ENCODE data around the gene CPPED1.

The CPPED1 gene

GRCh38 chr16:12628536-12628935 is 175.2 kb downstream of the CPPED1 start:
- DNase-seq = no peak

- DNase-seq = no peak
These were observed 176.3 kb downstream of the CPPED1 start for GRCh38 chr16:12627394-12627793.

- DNase-seq = no peak
These were observed 177.3 kb downstream of the CPPED1 start for GRCh38 chr16:12626411-12626810.

- no peak for DNase-seq
These were observed 178.0 kb downstream of the CPPED1 start for GRCh38 chr16:12625716-12626115.

GRCh38 chr16:12625068-12625467 is 178.6 kb downstream of the CPPED1 start:
- no peak for DNase-seq

GRCh38 chr16:12620150-12620549 is 183.5 kb downstream of the CPPED1 start:
- no peak for DNase-seq

- no peak for DNase-seq
These were observed 185.2 kb downstream of the CPPED1 start for GRCh38 chr16:12618515-12618914.

- peak in 1 of 2 experiments; percentile 8 for DNase-seq
These were observed 186.3 kb downstream of the CPPED1 start for GRCh38 chr16:12617401-12617819.

- no peak for DNase-seq
These were observed 188.9 kb downstream of the CPPED1 start for GRCh38 chr16:12614662-12615278.

- DNase-seq = no peak
These were observed 189.6 kb downstream of the CPPED1 start for GRCh38 chr16:12613992-12614661.

GRCh38 chr16:12613131-12613991 is 190.3 kb downstream of the CPPED1 start:
- no peak for DNase-seq

- DNase-seq = no peak
These were observed 191.0 kb downstream of the CPPED1 start for GRCh38 chr16:12612598-12613101.

GRCh38 chr16:12611916-12612597 is 191.6 kb downstream of the CPPED1 start:
- no peak for DNase-seq

GRCh38 chr16:12611006-12611477 is 192.6 kb downstream of the CPPED1 start:
- DNase-seq = no peak

- DNase-seq = no peak
These were observed 193.6 kb downstream of the CPPED1 start for GRCh38 chr16:12609937-12610699.

All from SHP77 (cell line).